D721Med (cell line): Measurements from ENCODE around the gene ARHGAP6.
A peak's percentile ranks its signal among the peaks of the same experiment; 100 is the strongest.

Experiments used
- DNase-seq: peaks from one replicate; pipeline ENCODE4 v3.0.0; 2011; ENCODE audit warnings: low spot score; ENCODE audit not compliant: insufficient read length
- FAIRE-seq: peaks from 2 replicates; lab custom pipeline; 2011; peaks lifted over from hg19 to GRCh38; lab: Jason Lieb, UNC
- TF ChIP-seq, protein P1 (sequence below): IDR thresholded peaks from 2 replicates; pipeline ENCODE4 v1.5.1; 2012; ENCODE audit warnings: mild to moderate bottlenecking, control low read depth; ENCODE audit not compliant: insufficient read depth; ENCODE audit errors: missing control alignments

Gene ARHGAP6

DNA sequence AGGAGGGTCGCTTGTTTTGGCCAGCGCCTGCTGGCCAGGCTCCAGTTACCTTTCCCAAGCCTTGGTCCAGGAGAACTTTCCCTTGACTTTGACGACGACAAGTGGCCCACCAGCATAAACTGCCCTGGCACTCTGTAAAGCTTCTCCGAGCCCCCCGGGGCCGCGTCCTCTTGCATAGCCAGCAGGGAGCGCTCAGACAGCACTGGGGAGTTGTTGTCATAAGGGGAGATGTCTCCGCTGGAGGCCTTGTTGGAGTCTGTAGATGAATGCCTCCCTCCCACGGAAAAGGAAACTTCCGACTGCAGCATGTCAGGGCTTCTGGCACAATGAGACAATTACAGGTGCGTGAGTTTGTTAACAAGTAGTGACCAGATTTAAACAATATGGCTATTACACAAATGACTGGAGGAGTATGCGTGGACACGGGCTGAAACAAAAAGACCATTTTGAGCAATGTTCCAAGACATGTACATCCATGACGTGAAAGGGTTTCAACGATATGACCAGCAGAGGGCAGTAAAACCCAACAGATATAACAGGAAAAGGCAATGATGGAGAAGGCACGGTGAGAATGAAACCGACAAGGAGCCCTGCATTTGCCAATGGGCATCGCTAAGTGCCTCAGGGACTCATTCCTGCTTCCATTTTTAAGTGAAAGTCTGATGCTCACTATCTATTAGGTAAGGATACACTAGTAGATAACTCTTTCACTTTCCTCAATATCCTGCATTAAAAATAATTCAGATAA, 521.6 kb downstream of the ARHGAP6 start:
- FAIRE-seq: peak; percentile 25
- DNase-seq: no peak
- TF ChIP-seq, protein P1, sequence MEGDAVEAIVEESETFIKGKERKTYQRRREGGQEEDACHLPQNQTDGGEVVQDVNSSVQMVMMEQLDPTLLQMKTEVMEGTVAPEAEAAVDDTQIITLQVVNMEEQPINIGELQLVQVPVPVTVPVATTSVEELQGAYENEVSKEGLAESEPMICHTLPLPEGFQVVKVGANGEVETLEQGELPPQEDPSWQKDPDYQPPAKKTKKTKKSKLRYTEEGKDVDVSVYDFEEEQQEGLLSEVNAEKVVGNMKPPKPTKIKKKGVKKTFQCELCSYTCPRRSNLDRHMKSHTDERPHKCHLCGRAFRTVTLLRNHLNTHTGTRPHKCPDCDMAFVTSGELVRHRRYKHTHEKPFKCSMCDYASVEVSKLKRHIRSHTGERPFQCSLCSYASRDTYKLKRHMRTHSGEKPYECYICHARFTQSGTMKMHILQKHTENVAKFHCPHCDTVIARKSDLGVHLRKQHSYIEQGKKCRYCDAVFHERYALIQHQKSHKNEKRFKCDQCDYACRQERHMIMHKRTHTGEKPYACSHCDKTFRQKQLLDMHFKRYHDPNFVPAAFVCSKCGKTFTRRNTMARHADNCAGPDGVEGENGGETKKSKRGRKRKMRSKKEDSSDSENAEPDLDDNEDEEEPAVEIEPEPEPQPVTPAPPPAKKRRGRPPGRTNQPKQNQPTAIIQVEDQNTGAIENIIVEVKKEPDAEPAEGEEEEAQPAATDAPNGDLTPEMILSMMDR: peak; percentile 59

DNA sequence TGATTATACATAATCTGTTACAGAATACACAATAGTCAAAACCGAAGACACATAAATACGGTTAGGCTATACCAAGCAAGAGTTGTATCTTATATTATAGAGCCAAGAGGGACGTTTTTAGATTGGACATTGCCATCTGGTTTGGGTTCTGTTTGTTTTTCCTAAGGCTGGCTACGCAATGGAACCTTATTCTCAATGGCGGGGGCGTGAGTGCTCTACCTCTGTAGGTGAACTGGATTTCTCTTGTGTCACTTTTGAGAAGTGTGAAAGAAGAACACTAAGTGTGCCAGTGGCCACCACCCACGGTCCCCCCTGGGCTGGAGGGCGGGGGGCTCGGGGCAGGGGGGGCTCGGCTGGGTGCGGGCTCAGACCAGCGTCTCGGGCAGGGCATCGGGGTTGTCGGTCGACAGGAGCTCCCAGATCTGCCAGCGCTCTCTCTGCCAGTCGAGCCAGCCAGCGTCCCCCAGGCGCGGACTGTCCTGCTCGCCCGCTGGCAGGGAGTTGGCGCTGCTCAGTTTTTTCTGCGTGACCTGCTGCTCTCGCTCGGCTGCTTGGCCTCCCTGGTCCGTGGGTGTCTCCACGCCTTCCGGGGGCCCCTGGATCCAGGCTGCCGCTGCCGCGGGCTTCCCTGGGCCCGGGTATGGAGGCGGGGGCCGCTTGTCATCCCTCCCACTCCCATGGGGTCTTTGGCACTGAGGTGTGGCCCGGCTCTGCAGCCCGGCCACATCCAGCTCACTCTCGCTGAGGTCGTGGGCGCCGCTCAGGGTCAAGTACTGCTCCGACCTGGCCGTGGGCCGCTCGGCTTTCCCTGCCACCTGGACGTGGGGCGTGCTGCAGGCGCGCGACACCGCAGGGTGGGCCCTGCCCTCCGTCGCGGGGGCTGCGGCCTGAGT, 527.0 kb downstream of the ARHGAP6 start:
- FAIRE-seq: no peak
- TF ChIP-seq, protein P1: no peak
- no peak for DNase-seq

DNA sequence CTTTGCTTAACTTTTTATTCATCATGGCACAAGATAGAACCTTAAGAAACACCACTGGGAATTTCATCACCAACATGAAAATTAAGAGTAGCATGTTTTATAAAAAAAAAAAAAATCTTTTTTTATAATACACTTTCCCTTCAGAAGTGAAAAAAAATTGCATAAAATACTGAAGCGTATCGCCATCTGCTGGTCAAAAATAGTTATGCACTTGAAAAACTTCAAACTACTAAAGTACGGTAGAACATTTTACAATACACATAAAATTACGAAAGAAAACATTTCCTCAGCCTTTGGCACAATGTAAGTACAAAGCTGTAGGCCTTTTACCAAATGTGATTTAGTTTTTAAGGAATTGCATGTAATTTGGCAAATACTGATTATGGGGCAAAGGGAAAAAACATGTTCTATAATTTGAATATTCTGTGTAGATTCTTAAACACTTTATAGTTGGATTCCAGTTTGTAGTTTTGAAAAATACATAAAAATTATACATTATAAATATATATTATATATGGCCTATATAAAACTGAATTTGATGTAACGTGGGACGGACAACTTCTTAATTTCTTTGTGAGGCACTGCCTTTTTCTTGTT, 528.1 kb downstream of the ARHGAP6 start:
- FAIRE-seq (no peak), DNase-seq (no peak)

DNA sequence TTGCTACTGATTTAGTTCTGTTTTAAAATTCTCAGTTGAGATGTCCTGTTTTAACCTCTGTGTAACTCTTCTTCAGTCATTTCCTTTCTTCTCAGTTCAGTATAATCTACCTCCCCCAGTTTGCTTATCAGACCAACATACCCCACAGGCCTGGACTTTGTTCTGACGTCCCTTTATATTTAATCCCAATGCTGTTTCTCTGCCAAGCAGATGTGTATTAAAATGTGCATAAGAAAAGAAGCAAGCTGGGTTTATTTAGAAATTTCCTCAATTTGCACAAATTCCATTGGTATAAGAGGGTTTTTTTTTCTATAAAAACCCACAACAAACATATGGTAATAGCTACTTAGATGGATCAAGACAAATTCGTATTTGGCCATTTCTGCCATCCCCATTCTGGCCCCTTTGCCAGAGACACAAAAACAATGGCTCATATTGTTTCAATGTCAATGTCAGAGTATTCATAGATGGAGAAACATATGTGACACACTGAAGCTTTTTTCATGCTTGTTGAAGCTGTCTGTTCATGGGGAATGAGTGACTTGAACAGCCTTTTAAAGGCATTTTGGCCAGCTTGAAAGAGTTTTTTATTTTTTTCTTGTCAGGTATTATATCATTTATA, 530.0 kb downstream of the ARHGAP6 start:
- TF ChIP-seq, protein P1: no peak
- no peak for DNase-seq

More for the DNA sequence above, 528.1 kb downstream of the ARHGAP6 start:
- TF ChIP-seq, protein P1: peak; percentile 48

DNA sequence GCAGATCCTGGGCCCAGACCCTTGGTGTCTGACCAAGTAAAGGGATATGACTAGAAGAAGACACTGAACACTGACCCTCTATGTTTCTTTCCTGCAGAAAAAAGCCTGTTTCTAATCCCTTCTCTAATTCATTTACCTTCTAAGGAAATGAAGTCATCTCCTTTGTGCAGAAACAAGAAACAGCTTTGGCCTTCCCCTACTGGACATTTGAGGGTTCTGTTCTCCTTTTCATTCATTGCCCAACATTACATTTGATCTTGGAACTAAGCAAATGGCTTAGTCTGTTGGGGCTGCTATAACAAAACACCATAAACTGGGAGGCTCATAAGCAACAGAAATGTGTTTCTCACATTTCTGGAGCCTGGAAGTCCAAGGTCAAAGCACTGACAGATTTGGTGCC, 534.6 kb downstream of the ARHGAP6 start:
- TF ChIP-seq, protein P1: no peak
- DNase-seq: no peak
- FAIRE-seq: no peak

More for the DNA sequence above, 530.0 kb downstream of the ARHGAP6 start:
- no peak for FAIRE-seq

DNA sequence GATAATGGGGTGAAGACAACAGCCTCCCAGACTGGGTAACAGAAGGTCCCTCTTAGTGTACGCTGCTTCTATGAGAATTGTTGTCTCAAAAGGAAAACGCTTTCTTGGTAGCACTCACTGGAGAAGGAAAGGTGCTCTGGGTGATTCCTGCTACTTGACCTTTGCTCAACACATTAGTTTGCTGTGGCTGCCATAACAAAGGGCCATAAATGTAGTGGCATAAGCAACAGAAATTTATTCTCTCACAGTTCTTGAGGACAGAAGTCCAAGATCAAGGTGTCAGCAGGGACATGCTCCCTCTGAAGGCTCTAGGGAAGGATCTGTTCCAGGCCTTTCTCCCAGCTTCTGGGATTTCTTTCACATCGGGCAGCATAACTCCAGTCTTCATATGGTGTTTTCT, 535.6 kb downstream of the ARHGAP6 start:
- DNase-seq (no peak), FAIRE-seq (no peak)
- TF ChIP-seq, protein P1: no peak
